ENCODE measurements around the gene BOLA2B.
"Not testable (repeated sequence)": the region's sequence is repeated elsewhere in the genome, so short reads cannot be mapped to it uniquely, and the experiment has no call there.

Gene BOLA2B

DNA sequence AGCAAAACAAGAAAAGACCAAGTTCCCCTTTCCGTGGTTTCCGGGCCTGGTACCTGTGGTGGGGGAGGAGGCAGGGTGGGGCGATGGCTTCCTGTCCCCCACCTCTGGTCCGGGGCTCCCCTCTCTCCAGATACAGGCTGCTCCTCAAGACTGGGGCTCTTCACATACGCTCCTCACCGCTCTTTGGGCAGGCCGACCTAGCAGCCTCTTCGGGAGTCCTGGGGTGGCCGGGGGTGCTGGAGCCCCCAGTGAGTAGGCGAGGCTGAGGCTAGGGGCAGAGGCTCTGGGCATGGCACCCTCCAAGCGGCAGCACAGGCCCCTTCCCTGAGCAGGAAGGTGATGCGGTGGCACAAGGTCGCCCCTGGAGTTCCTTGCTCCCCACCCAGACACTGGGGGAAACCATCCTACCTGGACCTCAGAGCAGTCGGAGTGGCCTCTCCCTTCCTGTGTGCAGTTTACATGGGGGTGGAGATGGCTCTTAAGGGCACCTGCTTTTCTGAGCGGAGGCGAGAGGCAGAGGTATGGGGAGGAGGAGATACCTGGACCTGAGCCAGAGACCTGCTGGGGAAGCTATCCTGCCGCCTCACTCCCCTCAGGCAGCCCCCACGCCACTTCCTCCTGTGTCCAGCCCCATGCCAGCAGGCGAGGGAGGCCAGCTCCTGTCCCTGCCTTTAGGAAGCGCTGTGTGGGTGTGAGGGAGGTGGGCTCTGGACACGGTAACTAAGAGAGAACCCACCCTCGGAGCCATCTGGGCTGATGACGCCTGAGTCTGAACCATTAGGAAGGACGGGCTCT lies 9.2 kb downstream of the BOLA2B start:
- peak; percentile 31 for DNase-seq

DNA sequence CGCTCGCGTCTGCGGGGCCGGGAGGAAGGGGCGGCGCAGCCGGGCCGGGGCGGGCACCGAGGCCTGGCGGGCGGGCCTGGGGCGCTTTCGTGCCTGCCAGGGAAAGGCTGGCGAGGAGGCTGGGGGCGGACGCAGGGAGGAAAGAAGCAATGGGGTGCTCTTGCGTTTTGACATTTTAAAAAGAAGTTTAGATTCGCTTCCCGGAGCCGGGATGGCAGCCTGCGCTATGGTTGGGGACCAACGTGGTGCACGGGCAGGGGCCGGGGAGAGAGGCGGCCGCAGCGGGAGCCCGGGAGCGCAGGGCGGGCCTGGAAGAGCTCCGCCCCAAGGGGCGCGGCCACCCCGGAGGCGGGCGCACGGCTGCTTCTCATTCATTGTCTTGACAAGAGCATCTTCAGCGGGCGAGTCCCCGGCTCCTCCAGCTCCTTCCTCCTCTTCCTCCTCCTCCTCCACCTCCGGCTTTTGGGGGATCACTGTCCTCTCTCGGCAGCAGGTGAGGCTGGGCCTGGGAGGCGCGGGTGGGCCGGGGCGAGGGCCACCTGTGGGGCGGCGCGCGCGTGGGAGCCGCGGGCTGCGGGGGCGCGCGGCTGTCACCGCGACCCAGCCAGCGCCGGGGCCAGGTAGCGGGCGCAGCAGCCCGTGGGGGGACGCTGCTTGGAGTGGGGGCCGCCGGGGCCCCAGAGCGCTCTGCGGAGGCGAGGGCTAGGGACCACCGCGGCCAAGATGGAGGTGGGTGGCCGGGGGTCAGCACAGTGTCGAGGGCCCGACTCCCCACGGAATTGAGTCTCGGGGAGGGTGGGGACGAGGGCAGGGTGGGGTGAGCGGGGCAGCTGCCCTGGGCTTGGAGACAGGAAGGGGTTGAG lies 10.0 kb downstream of the BOLA2B start, which contains the start of gene CORO1A:
TSS of gene CORO1A (plus strand) at position 370 of the 863 bp plus-strand sequence. CDS start 1,608 bp downstream, outside the sequence.
- DNase-seq = peak; percentile 22

DNA sequence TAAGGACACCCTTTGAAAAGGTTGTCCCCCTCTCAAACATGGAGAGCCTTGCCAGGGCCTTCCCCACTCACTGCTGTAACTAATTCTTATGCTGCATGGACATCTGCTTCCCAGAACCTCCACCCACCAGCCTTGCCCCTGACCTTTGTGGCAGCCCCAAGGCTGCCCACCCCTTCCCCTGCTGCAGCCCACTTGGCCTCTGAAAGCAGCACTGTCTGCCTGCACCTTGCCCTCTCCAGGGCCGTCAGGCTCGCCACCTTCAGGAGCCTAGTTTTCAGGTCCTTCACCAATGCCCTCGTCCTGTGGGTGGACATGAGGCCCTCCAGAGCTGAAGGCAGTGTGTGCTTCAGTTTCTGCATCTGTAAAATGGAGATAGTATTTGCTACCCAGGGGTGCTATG lies 12.7 kb downstream of the BOLA2B start:
- DNase-seq = no peak

DNA sequence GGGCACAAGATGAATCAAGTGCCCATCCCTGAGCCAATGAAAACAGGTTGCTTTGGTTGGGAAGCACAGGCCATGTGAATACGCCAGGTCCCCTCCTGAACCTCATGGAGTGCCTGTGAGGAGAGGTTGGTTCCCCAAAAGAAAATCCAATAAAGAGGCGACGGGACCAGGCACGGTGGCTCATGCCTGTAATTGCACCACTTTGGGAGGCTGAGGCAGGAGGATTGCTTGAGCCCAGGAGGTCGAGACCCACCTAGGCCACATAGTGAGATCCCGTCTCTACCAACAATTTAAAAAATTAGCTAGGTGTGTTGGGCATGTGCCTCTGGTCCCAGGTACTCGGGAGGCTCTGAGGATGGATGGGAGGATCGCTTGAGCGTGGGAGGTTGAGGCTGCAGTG lies 13.5 kb downstream of the BOLA2B start:
- no peak for DNase-seq

DNA sequence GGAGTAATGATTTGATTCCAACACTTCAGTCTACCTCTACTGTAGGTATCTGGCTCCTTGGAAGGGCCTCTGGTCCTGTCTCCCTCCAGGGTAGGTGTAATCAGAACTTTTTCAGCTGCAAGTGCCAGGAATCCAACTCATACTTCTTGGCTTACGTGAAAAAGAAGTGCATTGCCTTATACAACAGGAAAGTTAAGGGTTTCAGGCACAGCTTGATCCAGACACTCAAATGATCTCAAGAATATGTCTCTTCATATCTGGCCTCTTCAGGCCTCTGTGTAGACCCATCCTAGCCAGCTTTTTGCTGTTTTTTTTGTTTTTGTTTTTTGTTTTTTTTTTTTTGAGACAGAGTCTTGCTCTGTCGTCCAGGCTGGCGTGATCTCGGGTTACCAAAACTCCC lies 14.3 kb downstream of the BOLA2B start:
- no peak for DNase-seq

DNA sequence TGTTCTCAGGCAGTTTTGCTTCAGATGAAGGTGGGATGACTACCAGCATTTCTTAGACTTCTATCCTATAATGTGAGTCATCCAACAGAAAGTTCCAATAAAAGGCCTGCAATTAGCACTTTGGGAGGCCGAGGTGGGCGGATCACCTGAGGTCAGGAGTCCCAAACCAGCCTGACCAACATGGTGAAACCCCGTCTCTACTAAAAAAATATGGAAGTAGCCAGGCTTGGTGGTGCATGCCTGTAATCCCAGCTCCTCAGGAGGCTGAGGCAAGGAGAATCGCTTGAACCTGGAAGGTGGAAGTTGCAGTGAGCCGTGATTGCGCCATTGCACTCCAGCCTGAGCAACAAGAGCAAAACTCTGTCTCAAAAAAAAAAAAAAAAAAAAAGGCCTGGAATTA lies 16.6 kb downstream of the BOLA2B start:
- DNase-seq = not testable (repeated sequence)

DNA sequence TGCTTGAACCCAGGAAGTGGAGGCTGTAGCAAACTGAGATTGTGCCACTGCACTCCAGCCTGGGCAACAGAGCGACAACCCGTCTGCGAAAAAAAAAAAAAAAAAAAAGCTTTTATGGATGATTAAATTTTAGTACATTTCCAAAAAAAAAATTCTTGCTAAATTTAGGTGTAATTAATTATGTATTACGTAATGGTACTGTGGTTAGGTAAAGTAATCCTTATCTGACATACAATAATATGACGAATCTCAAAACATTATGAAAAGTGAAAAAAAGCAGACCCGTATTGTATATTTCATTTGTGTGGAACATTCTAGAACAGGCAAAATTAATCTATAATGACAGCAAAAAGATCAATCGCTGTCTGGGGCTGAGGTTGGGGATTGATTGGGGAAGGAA lies 20.4 kb downstream of the BOLA2B start:
- DNase-seq = no peak

DNA sequence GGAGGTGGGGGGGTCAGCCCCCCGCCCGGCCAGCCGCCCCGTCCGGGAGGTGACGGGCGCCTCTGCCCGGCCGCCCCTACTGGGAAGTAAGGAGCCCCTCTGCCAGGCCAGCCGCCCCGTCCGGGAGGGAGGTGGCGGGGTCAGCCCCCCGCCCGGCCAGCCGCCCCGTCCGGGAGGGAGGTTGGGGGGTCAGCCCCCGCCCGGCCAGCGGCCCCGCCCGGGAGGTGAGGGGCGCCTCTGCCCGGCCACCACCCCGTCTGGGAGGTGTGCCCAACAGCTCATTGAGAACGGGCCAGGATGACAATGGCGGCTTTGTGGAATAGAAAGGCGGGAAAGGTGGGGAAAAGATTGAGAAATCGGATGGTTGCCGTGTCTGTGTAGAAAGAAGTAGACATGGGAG lies 23.3 kb downstream of the BOLA2B start:
- DNase-seq = not testable (repeated sequence)

DNA sequence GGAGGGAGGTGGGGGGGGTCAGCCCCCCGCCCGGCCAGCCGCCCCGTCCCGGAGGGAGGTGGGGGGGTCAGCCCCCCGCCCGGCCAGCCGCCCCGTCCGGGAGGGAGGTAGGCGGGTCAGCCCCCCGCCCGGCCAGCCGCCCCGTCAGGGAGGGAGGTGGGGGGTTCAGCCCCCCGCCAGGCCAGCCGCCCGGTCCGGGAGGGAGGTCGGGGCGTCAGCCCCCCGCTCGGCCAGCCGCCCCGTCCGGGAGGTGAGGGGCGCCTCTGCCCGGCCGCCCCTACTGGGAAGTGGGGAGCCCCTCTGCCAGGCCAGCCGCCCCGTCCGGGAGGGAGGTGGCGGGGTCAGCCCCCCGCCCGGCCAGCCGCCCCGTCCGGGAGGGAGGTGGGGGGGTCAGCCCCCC lies 24.1 kb downstream of the BOLA2B start:
- DNase-seq = not testable (repeated sequence)

DNA sequence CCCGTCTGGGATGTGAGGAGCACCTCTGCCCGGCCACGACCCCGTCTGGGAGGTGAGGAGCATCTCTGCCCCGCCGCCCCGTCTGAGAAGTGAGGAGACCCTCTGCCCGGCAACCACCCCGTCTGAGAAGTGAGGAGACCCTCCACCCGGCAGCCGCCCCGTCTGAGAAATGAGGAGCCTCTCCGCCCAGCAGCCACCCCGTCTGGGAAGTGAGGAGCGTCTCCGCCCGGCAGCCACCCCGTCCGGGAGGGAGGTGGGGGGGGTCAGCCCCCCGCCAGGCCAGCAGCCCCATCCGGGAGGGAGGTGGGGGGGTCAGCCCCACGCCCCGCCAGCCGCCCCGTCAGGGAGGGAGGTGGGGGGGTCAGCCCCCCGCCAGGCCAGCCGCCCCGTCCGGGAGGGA lies 24.7 kb downstream of the BOLA2B start:
- DNase-seq = not testable (repeated sequence)

DNA sequence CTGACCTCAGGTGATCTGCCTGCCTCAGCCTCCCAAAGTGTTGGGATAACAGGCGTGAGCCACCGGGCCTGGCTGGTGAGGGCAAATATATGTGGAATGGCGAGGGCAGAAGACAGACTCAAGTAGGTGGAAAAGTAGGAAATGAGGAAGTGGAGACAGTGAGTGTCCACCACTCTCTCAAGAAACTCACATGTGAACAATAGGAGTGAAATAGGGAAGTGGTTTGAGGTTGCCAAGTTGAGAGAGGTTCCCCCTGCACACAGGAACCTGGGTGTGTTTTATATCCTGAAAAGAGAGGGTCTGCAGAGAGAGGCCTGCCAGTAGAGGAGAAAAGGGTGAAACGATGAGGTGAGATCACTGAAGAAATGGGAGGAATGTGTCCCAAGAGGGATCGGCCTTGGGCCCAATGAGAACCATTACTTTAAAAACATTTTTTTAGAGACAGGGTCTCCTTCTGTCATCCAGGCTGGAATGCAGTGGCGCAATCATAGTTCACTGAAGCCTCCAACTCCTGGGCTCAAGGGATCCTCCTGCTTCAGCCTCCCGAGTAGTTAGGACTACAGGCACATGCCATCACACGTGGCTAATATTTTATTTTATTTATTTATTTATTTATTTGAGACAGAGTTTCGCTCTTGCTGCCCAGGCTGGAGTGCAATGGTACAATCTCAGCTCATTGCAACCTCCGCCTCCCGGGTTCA lies 27.1 kb downstream of the BOLA2B start:
- DNase-seq = no peak

DNA sequence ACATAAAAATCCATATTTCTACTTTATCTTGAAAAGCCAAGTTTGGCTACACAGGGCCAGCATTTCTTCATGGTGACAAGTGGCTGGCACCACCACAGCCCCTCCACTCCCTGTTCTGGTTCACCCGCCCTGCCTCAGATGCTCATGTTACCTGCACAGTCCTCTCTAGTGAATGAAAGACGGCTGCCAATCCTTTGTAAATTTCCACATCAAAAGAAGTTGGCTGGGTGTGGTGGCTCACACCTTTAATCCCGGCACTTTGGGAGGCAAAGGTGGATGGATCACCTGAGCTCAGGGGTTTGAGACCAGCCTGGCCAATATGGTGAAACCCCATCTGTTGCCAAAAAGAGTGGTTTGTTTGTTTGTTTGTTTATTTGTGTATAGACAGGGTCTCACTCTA lies 29.9 kb downstream of the BOLA2B start:
- no peak for DNase-seq

DNA sequence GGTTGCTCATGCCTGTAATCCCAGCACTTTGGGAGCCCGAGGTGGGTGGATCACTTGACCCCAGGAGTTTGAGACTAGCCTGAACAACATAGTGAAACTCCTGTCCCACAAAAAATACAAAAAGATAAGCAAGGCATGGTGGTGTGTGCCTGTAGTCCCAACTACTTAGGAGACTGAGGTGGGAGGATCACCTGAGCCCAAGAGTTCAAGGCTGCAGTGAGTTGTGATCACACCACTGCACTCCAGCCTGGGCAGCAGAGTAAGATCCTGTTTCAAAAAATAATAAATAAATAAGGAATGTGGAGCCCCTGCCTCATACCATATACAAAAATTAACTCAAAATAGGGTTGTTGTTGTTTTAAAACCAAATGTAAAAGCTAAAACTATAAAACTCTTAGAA lies 36.3 kb downstream of the BOLA2B start:
- no peak for DNase-seq

DNA sequence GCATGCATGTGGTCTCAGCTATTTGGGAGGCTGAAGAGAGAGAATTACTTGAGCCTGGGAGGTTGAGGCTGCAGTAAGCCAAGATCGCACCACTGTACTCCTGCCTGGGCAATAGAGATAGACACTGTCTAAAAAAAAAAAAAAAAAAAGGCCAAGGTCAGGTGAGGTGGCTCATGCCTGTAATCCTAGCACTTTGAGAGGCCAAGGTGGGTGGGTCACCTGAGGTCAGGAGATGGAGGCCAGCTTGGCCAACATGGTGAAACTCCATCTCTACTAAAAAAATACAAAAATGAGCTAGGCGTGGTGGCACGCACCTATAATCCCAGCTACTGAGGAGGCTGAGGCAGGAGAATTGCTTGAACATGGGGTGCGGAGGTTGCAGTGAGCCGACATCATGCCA lies 38.3 kb downstream of the BOLA2B start:
- no peak for DNase-seq

DNA sequence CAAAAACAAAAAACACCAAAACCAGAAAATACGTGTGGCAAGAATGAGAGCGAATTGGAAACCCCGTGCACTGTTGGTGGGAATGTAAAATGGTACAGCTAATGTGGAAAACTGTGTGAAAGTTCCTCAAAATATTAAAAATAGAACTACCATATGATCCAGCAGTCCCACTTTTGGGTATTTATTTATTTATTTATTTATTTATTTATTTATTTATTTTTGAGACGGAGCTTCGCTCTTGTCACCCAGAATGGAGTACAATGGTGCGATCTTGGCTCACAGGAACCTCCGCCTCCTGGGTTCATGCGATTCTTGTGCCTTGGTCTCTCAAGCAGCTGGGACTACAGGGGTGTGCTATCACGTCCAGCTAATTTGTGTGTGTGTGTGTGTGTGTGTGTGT lies 40.9 kb downstream of the BOLA2B start:
- no peak for DNase-seq

DNA sequence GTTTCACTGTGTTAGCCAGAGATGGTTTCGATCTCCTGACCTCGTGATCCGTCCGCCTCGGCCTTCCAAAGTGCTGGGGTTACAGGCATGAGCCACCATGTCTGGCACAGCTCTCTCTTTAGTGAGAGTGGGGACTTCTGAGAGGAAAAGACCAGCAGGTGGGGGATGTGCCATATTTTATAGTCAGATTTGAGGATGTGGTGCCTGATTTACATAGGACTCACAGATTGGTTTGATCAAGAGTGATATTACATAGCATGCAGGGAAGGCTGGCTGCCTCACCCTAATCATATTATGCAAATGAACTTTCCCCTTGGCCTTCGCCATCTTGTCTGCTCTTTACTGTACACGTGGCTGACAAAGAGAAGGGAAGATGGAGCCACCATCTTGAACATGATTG lies 42.4 kb downstream of the BOLA2B start:
- no peak for DNase-seq

DNA sequence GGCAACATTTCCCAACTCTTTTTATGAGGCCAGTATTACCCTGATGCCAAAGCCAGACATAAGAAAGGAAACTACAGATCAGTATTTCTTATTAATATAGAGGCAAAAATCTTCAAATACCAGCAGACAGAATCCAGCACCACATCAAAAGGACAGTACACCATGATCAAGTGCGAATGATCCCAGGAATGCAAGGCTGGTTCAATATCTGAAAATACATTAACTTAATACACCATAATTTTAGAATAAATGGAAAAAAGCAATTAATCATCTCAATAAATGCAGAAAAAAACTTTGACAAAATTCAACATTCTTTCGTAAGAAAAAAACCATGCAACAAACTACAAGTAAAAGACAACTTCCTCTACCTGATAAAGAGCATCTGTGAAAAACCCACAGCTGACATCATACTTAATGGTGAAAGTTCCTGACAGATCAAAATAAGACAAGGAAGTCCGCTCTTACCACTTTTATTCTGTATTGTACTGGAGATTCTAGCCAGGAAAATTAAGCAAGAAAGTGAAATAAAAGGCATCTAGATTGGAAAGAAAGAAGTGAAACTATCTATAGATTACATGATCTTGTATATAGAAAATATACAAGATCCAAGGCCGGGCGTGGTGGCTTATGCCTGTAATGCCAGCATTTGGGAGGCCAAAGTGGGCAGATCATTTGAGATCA lies 44.1 kb downstream of the BOLA2B start:
- no peak for DNase-seq

DNA sequence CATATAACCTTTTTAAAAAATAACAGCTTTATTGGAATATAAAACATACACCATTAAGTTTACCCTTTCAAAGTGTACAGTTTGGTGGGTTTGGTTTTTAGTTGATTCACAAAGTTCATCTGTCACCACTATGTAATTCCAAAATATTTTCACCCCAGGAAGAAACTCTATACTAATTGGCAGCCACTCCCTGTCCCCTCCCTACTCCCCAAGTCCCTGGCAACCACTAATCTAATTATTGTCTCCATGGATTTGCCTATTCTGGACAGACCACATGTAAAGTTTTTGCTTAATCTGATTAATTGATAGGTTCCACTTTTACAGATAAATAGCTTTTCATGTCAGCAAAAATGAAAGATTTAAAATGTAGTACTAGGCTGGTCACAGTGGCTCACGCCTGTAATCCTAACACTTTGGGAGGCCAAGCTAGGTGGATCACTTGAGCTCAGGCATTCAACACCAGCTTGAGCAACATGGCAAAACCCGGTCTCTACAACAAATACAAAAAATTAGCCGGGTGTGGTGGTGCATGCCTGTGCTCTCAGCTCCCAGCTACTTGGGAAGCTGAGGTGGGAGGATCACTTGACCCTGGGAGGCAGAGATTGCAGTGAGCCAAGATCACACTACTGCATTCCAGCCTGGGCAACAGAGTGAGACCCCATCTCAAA lies 45.5 kb downstream of the BOLA2B start:
- no peak for DNase-seq

DNA sequence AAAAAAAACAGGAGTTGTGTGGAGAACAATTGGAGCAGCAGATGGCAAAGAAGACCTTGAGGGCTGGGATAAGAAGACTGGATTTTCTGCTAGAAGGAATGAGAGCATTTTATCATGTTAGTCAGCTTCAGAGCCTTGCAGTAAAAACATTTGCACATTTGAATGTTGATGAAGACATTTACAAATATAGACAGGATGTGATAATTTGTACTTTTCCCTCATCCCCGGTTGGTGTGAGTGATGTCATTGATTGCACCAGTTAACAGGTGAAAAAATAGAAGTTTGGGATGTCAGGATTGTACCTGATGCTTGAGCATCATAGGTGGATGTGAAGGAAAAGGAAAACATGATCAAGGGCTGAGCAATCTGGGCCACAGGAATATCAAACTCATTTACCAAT lies 47.8 kb downstream of the BOLA2B start:
- DNase-seq = no peak

DNA sequence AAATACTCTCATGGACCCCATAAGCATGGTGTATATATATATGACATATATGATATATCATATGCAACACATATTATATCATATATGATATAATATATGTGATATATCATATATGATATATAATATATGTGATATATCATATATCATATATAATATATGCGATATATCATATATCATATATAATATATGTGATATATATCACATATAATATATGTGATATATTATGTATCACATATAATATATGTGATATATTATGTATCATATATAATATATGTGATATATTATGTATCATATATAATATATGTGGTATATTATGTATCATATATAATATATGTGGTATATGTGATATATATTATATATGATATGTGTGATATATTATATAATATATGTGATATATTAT lies 48.5 kb downstream of the BOLA2B start:
- DNase-seq = no peak

DNA sequence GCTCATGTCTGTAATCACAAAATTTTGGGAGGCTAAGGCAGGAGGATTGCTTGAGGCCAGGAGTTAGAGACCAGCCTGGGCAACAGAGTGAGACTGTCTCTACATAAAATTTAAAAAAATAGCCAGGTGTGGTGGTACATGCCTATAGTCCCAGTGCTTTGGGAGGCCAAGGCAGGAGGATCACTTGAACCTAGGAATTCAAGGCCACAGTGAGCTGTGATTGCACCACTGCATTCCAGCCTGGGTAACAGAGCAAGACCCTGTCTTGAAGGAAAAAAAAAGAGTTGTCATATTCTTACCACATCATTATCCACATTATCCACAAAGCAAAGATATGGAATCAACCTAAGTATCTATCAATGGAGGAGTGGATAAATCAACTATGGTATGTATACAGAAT lies 49.4 kb downstream of the BOLA2B start:
- no peak for DNase-seq

DNA sequence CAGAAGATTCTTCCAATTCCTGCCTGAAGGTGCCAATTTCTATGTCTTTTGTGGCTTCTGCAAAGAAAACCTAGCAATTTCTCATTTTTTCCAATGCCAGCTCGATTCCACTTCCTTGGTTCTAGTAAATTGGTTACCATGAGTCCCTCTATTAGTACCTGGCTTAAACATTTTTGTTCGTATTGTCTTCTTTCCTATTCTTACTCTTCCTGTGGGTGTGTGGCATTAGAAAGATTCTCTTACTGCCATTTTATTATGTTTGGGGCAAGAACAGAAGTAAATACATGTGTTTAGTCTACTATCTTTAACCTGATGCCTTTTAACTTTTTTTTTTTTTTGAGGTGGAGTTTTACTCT lies 50.1 kb downstream of the BOLA2B start:
- no peak for DNase-seq
